ENCODE measurements around the gene NTN1. TPM values are rescaled to one million over a fixed set of nuclear protein-coding genes. Genes with fewer than 3 reads are reported as not detected.

The NTN1 gene
- total RNA-seq, 1 donor from 2014 or later, result 0.45 TPM

DNA sequence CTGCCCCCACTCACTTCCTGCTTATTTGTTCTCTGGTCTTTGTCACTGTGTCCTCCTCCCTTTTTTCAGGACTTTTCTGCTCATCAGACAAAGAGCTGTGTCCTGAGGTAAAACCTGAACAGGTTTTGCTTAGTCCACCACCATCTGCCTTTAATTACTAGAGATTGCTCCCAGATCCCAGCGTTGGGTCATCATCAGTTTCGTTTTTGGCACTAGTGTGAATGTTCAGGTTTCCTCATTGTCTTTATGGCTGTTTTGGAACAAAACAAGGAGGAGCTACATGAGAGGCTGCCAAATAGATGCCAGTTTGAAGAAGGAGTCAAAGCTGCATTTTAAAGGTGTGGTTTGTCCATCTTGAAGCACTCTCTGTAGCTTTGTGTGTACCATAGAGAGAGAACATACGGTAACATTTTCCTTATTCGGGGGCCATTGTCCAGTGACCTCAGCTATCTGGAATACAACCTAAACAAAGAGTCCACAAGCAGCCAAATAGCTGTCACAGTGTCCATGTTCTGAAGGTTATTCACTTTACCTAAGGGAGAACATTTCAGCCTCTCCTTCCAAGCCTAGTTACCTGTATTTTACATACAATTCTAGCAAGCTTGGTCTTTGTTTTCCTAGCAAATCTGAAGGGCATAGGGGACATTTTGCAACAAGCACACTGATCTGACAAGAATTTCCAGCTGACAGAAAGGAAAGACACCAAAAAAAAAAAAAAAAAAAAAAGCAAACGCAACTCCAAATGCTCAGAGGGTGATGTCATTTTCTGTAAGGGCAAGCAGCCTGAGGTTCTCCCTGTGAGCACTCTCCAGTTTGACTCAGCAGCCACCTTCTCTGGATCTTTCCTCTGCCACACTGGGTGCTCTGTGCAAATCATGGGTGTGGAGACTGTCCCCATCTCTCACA, 196.1 kb downstream of the NTN1 start:
- peaks cover 63% of the 10 kb centered on the region for H3K27me3 ChIP-seq
- DNase-seq (ENCODE audit: low spot score), result no peak
- H3K4me3 Mint-ChIP-seq, result no peak overlapping the region
- no peak overlapping the region for H2AFZ ChIP-seq (replicated peaks)
- no peaks in the 10 kb centered on the region for H3K79me2 ChIP-seq (ENCODE audit: low read depth)
- H3K4me1 Mint-ChIP-seq, result peaks cover 22% of the 10 kb centered on the region
- H3K27ac Mint-ChIP-seq, result no peak overlapping the region
- peaks cover 27% of the 10 kb centered on the region for H3F3A ChIP-seq (ENCODE audit: low read depth)
- peaks cover 72% of the 10 kb centered on the region for H3K27me3 Mint-ChIP-seq (ENCODE audit: insufficient read depth, low read depth)
- H3K4me1 ChIP-seq, result peaks cover 25% of the 10 kb centered on the region
- no peak for TF ChIP-seq EZH2 (IDR thresholded peaks at IDR 0.05)
- TF ChIP-seq CTCF (IDR thresholded peaks at IDR 0.05), result no peak
- no peak for TF ChIP-seq EZH2phosphoT487 (IDR thresholded peaks at IDR 0.05)
- no peak overlapping the region for H3K4me3 ChIP-seq
- H3K36me3 ChIP-seq, result peaks cover 7% of the 10 kb centered on the region
- H4K20me1 ChIP-seq (ENCODE audit: low read depth), result peaks cover 37% of the 10 kb centered on the region
- peaks cover 32% of the 10 kb centered on the region for H3K9me3 Mint-ChIP-seq
- no peak overlapping the region for H3K27ac ChIP-seq
- peaks cover 17% of the 10 kb centered on the region for H3K9me3 ChIP-seq (ENCODE audit: low read depth)
- no peak overlapping the region for H3K9ac ChIP-seq
- H3K36me3 Mint-ChIP-seq, result peaks cover 11% of the 10 kb centered on the region
- no peak overlapping the region for H3K4me2 ChIP-seq

DNA sequence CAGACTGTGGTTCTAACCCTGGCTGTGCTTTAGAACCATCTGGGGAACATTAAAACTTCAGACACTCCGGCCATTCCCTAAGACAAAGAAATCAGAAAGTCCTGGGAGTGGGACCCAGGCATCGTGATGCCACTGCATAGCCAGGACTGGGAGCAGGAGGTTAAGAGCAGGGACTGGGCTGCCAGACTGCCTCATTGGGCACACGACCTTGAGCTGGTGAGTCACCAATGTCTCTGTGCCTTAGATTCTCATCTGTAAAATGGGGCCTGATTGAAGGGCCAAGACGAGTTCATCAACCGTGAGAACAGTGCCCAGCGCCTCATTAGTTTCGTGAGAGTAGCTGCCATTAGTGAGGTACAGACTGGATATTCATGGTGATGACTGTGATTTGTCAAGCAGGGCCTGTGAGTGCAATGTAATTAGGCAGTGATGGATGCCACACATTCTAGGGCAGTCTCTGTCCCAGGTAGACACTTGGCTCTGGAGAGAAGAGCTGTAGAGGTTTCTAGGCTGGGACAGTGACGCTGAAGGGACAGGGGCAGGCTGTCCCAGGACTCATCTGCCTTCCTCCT, 196.8 kb downstream of the NTN1 start:
- H3K27me3 ChIP-seq, result peaks cover 65% of the 10 kb centered on the region
- no peak overlapping the region for H3K27ac ChIP-seq
- H2AFZ ChIP-seq (replicated peaks), result no peak overlapping the region
- Mint-ChIP-seq H3K27ac (no peak overlapping the region), H3K36me3 (peaks cover 11% of the 10 kb centered on the region), H3K4me1 (peaks cover 22% of the 10 kb centered on the region), H3K9me3 (peaks cover 32% of the 10 kb centered on the region), H3K27me3 (ENCODE audit: insufficient read depth, low read depth) (peaks cover 77% of the 10 kb centered on the region), H3K4me3 (no peak overlapping the region)
- H3K4me1 ChIP-seq, result peaks cover 25% of the 10 kb centered on the region
- peaks cover 37% of the 10 kb centered on the region for H4K20me1 ChIP-seq (ENCODE audit: low read depth)
- no peaks in the 10 kb centered on the region for H3K79me2 ChIP-seq (ENCODE audit: low read depth)
- H3K4me3 ChIP-seq, result no peak overlapping the region
- TF ChIP-seq CTCF (IDR thresholded peaks at IDR 0.05), result no peak
- TF ChIP-seq EZH2phosphoT487 (IDR thresholded peaks at IDR 0.05), result no peak
- TF ChIP-seq EZH2 (IDR thresholded peaks at IDR 0.05), result no peak
- H3K4me2 ChIP-seq, result no peak overlapping the region
- H3K36me3 ChIP-seq, result peaks cover 7% of the 10 kb centered on the region
- peaks cover 17% of the 10 kb centered on the region for H3K9me3 ChIP-seq (ENCODE audit: low read depth)
- H3F3A ChIP-seq (ENCODE audit: low read depth), result peaks cover 27% of the 10 kb centered on the region
- no peak overlapping the region for H3K9ac ChIP-seq
- DNase-seq (ENCODE audit: low spot score), result no peak

DNA sequence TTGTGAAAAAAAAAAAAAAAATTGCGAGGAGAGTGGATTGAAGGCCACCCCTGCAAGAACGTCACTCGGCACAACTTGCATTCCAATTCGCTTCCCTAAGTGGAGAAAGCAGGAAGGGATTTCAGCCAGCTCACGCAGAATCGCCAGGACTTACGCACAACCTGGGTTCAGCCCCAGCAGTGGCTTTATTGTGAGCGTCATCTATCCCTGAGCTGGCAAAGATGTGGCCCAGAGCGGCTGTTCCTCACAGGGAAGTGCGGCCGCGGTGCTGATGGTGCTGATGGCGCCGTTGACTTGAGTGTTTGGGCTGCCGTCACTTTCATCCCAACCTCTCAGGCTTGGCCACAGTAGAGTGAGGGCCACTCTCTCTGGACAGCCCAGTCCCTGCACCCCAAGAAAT, 197.6 kb downstream of the NTN1 start:
- Mint-ChIP-seq H3K4me3 (no peak overlapping the region), H3K9me3 (peaks cover 32% of the 10 kb centered on the region), H3K27ac (no peak overlapping the region), H3K4me1 (peaks cover 22% of the 10 kb centered on the region), H3K36me3 (peaks cover 11% of the 10 kb centered on the region), H3K27me3 (ENCODE audit: insufficient read depth, low read depth) (peaks cover 83% of the 10 kb centered on the region)
- H3K79me2 ChIP-seq (ENCODE audit: low read depth), result no peaks in the 10 kb centered on the region
- peaks cover 37% of the 10 kb centered on the region for H4K20me1 ChIP-seq (ENCODE audit: low read depth)
- no peak for DNase-seq (ENCODE audit: low spot score)
- H3K27ac ChIP-seq, result no peak overlapping the region
- H3K27me3 ChIP-seq, result peaks cover 68% of the 10 kb centered on the region
- peaks cover 27% of the 10 kb centered on the region for H3F3A ChIP-seq (ENCODE audit: low read depth)
- peaks cover 7% of the 10 kb centered on the region for H3K36me3 ChIP-seq
- peaks cover 17% of the 10 kb centered on the region for H3K9me3 ChIP-seq (ENCODE audit: low read depth)
- H3K4me1 ChIP-seq, result peaks cover 25% of the 10 kb centered on the region
- no peak overlapping the region for H3K4me2 ChIP-seq
- no peak overlapping the region for H3K4me3 ChIP-seq
- H3K9ac ChIP-seq, result no peak overlapping the region
- H2AFZ ChIP-seq (replicated peaks), result no peak overlapping the region
- no peak for TF ChIP-seq EZH2phosphoT487 (IDR thresholded peaks at IDR 0.05)
- no peak for TF ChIP-seq EZH2 (IDR thresholded peaks at IDR 0.05)
- TF ChIP-seq CTCF (IDR thresholded peaks at IDR 0.05), result no peak
